SU-DHL-6 (cell line): ENCODE results near the gene C1QA.

Experiments
- EZH2phosphoT487 ChIP-seq: fragments of 200-600 bp; sonication (generic), shearing (Covaris generic); conservative IDR thresholded peaks from 2 replicates; pipeline ENCODE4 v1.6.1; 2018; ENCODE audit warnings: mild to moderate bottlenecking, antibody characterized with exemption, low read length, moderate library complexity, mixed read lengths
- TF ChIP-seq, protein P1 (sequence below): fragments of 200-600 bp; sonication (generic); IDR thresholded peaks from one replicate; pipeline ENCODE4 v1.5.1; 2017; ENCODE audit warnings: antibody characterized with exemption, mild to moderate bottlenecking, low read length, moderate library complexity; ENCODE audit not compliant: insufficient read depth, poor library complexity, severe bottlenecking

DNA sequence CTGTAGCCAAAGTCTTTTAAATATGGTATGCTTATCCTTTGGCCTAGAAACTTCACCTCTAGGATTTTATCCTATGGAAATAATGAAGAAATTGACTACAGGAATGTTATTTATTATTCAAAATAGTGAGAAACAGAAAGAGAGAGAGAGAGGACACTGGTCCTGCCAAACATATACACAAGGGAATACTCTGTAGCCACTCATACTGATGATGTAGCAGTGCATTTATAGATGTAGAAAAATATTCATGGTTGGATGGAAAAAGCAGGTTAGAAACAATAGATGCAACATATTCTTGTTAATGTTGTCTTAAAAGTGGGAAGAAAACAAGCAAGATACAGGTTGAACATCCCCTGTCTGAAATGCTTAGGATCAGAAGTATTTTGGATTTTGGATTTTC, 52.0 kb downstream of the C1QA start:
- TF ChIP-seq, protein P1, sequence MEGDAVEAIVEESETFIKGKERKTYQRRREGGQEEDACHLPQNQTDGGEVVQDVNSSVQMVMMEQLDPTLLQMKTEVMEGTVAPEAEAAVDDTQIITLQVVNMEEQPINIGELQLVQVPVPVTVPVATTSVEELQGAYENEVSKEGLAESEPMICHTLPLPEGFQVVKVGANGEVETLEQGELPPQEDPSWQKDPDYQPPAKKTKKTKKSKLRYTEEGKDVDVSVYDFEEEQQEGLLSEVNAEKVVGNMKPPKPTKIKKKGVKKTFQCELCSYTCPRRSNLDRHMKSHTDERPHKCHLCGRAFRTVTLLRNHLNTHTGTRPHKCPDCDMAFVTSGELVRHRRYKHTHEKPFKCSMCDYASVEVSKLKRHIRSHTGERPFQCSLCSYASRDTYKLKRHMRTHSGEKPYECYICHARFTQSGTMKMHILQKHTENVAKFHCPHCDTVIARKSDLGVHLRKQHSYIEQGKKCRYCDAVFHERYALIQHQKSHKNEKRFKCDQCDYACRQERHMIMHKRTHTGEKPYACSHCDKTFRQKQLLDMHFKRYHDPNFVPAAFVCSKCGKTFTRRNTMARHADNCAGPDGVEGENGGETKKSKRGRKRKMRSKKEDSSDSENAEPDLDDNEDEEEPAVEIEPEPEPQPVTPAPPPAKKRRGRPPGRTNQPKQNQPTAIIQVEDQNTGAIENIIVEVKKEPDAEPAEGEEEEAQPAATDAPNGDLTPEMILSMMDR, result no peak
- TF ChIP-seq EZH2phosphoT487, result no peak
